ENCODE data around the gene MARK1. TPM values are rescaled to one million over a fixed set of nuclear protein-coding genes. Genes with fewer than 3 reads are reported as not detected.

The MARK1 gene
- total RNA-seq, 4 donors from 2014 or later, result 11.1 to 12.9 (median 11.9) TPM

DNA sequence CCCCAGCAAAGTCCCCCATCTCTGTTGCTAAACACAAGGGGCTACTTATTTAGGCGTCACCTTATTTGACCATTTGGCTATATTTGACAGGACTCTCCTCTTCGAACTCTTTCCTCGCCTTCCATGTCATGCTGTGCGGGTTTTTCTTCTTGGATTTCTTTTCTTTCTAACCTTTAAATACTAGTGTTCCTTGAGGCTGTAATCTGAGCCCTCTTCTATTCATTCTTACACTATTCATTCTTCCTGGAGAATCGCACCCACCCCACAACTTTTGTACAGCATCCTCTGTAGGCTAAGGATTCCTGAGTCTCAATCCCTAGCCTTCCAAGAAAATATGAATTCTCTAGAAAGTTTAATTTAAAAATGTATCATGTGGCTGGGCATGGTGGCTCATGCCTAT, 100.5 kb downstream of the MARK1 start:
- 93 to 97% methylated on average over 5 of the region's 5 CpGs for WGBS, 2 donors
- Histone ChIP-seq H3K9me3 (no peaks in the 10 kb centered on the region), H3K36me3 (peaks cover 0 to 19% (median 0%) of the 10 kb centered on the region in 3 donors), H3K27me3 (no peaks in the 10 kb centered on the region), H3K4me3 (no peak overlapping the region), H3K4me1 (no peaks in the 10 kb centered on the region), H3K27ac (no peak overlapping the region)
- DNase-seq (ENCODE audit: low spot score in 2 of 2), result no peak
- TF ChIP-seq EP300 (IDR thresholded peaks at IDR 0.05), result no peak
- TF ChIP-seq POLR2A (IDR thresholded peaks at IDR 0.05), result no peak
- no peak for TF ChIP-seq CTCF (IDR thresholded peaks at IDR 0.05)

DNA sequence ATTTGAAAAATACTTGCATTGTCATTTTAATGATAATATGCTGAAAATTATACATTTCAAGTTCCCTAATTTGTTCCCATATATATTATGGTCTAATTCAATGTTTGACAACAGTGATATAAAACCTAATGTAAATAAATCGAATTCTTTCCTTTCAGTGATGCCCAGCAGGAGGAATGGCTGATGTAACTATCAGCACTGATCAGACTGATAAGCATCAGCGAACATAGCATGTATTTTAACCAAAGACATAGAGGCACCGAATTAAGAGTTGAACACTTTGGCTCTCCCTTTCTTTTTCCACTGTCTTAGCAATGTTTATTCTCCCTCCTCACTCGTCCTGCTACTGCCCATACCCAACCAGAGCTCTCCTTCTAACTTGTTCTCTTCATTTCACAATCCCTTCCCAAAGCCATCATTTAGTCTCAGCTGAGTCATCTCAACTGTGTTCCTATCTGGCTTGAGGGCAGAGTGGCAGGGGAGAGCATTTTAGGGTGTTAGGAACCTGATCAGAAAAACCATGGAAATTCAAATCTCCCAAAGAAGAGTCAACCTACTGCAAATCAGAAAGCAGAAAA, 103.4 kb downstream of the MARK1 start:
- TF ChIP-seq EP300 (IDR thresholded peaks at IDR 0.05) (no peak), CTCF (IDR thresholded peaks at IDR 0.05) (no peak), POLR2A (IDR thresholded peaks at IDR 0.05) (no peak)
- peaks cover 0 to 30% (median 0%) of the 10 kb centered on the region in 3 donors for H3K36me3 ChIP-seq
- no peaks in the 10 kb centered on the region for H3K9me3 ChIP-seq
- no peak overlapping the region for H3K27ac ChIP-seq
- no peak for DNase-seq (ENCODE audit: low spot score in 2 of 2)
- no peaks in the 10 kb centered on the region for H3K27me3 ChIP-seq
- WGBS, 2 donors, result 87 to 89% methylated on average over 4 of the region's 4 CpGs
- H3K4me3 ChIP-seq, result no peak overlapping the region
- H3K4me1 ChIP-seq, result no peaks in the 10 kb centered on the region

DNA sequence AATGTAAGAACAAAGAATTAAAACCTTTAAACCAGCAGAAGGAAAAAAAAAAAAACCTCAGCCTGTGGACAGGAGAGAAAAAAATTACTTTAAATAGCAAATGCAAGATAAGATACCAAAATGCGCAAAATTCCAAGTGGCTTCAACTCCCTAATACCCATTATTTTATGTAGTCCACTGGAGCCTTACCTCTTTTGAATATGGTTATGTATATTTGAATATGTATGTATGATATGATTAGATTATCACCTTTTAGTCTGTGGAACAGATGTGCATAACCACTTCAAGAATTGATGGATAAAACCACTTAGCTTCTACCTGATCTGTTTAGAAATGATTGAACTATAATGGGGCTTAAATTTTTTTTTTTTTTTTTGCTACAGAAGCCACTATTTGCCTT, 109.8 kb downstream of the MARK1 start:
- H3K4me1 ChIP-seq, result no peaks in the 10 kb centered on the region
- no peaks in the 10 kb centered on the region for H3K27me3 ChIP-seq
- H3K9me3 ChIP-seq, result no peaks in the 10 kb centered on the region
- no peak for TF ChIP-seq EP300 (IDR thresholded peaks at IDR 0.05)
- no peak for TF ChIP-seq CTCF (IDR thresholded peaks at IDR 0.05)
- no peak for TF ChIP-seq POLR2A (IDR thresholded peaks at IDR 0.05)
- no peak for DNase-seq (ENCODE audit: low spot score in 2 of 2)
- no peak overlapping the region for H3K27ac ChIP-seq
- H3K4me3 ChIP-seq, result no peak overlapping the region
- H3K36me3 ChIP-seq, result peaks cover 0 to 55% (median 0%) of the 10 kb centered on the region in 3 donors
- 98 to 100% methylated on average over 1 of the region's 1 CpG for WGBS, 2 donors

GRCh38 chr1:220642285-220642684, 114.3 kb downstream of the MARK1 start:
- Histone ChIP-seq H3K4me1 (no peaks in the 10 kb centered on the region), H3K4me3 (no peak overlapping the region), H3K36me3 (peaks cover 0 to 31% (median 0%) of the 10 kb centered on the region in 3 donors), H3K27me3 (no peaks in the 10 kb centered on the region), H3K9me3 (no peaks in the 10 kb centered on the region), H3K27ac (no peak overlapping the region)
- DNase-seq (ENCODE audit: low spot score in 2 of 2), result no peak
- no peak for TF ChIP-seq CTCF (IDR thresholded peaks at IDR 0.05)
- no peak for TF ChIP-seq EP300 (IDR thresholded peaks at IDR 0.05)
- no peak for TF ChIP-seq POLR2A (IDR thresholded peaks at IDR 0.05)
- 89 to 94% methylated on average over 3 to 4 of the region's 4 CpGs for WGBS, 2 donors

GRCh38 chr1:220652995-220653394, 125.1 kb downstream of the MARK1 start:
- H3K27me3 ChIP-seq, result no peaks in the 10 kb centered on the region
- 88 to 93% methylated on average over 13 of the region's 13 CpGs for WGBS, 2 donors
- no peak overlapping the region for H3K27ac ChIP-seq
- peaks cover 0 to 31% (median 0%) of the 10 kb centered on the region in 3 donors for H3K36me3 ChIP-seq
- H3K4me3 ChIP-seq, result no peak overlapping the region
- no peak for TF ChIP-seq CTCF (IDR thresholded peaks at IDR 0.05)
- no peak for TF ChIP-seq EP300 (IDR thresholded peaks at IDR 0.05)
- TF ChIP-seq POLR2A (IDR thresholded peaks at IDR 0.05), result no peak
- no peaks in the 10 kb centered on the region for H3K9me3 ChIP-seq
- no peaks in the 10 kb centered on the region for H3K4me1 ChIP-seq
- DNase-seq (ENCODE audit: low spot score in 2 of 2), result no peak

Data from tibial nerve (tissue), 4 donors.